Ishikawa (cell line): Measurements from ENCODE around the gene ANKRD6.

Experiments
- EP300 ChIP-seq: IDR thresholded peaks from 2 replicates; pipeline ENCODE4 v1.6.1; 2012; ENCODE audit warnings: borderline replicate concordance
- RAD21 ChIP-seq: IDR thresholded peaks from 2 replicates; pipeline ENCODE4 v1.6.1; 2012; ENCODE audit warnings: low read depth
- REST ChIP-seq: IDR thresholded peaks from 2 replicates; pipeline ENCODE4 v1.6.1; 2012; ENCODE audit warnings: low read depth, mild to moderate bottlenecking
- TF ChIP-seq, protein P1 (sequence below): IDR thresholded peaks from 2 replicates; pipeline ENCODE4 v1.6.1; 2012

GRCh38 chr6:89471287-89471867 lies 38.4 kb downstream of the ANKRD6 start:
- TF ChIP-seq RAD21 (no peak), EP300 (no peak), REST (no peak)
- TF ChIP-seq, protein P1, sequence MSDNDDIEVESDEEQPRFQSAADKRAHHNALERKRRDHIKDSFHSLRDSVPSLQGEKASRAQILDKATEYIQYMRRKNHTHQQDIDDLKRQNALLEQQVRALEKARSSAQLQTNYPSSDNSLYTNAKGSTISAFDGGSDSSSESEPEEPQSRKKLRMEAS: no peak
